Esophagus muscularis mucosa (tissue), 3 donors: ENCODE results near the gene LIPT2.
A peak's percentile ranks its signal among the peaks of the same experiment; 100 is the strongest.

Experiments
- CTCF ChIP-seq, 3 experiments: fragments of 200-600 bp in 2 of 3; fragments of 450-650 bp in 1 of 3; sonication (generic) in 2 of 3; IDR thresholded peaks; one replicate each; pipeline ENCODE4 v1.5.1; 2017 to 2019; ENCODE audit warnings: antibody characterized with exemption in 3 of 3, mild to moderate bottlenecking in 2 of 3, moderate library complexity in 1 of 3
- POLR2A ChIP-seq: fragments of 450-650 bp; IDR thresholded peaks from one replicate; pipeline ENCODE4 v1.6.1; 2017; ENCODE audit warnings: antibody characterized with exemption, moderate library complexity, mild to moderate bottlenecking, low read depth
- POLR2AphosphoS5 ChIP-seq, 2 donors: sonication (generic); formaldehyde crosslinking; IDR thresholded peaks; one replicate each; pipeline ENCODE4 v1.6.1; 2017; ENCODE audit warnings: antibody characterized with exemption in 2 of 2

DNA sequence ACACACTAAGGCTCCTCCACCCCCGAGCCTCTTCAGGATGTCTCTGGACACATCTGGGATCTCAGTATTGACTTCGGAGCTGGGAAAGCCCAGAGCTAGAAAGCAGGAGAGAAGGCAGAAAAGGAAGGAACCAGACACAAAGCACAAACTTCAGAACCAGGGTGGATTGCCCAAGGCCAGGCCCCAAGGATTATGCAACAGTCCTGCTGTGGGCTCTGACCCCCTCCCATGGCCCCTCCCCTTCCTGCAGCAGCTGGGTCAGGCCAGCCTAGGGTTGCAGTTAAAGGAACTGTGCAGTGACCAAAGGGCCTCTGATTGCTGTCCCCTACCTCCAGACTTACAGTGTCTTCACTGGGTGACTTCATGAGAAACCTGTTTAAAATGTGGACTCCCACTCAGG lies 31.5 kb downstream of the LIPT2 start:
- TF ChIP-seq POLR2AphosphoS5 (IDR thresholded peaks at IDR 0.05) (peak; percentile 25 to 63), CTCF (IDR thresholded peaks at IDR 0.05) (no peak), POLR2A (no peak)
